ENCODE results near the gene PLCZ1. TPM values are rescaled to one million over a fixed set of nuclear protein-coding genes. Genes with fewer than 3 reads are reported as not detected.
"Not testable (repeated sequence)": the region's sequence is repeated elsewhere in the genome, so short reads cannot be mapped to it uniquely, and the experiment has no call there.

Gene PLCZ1, protein sequence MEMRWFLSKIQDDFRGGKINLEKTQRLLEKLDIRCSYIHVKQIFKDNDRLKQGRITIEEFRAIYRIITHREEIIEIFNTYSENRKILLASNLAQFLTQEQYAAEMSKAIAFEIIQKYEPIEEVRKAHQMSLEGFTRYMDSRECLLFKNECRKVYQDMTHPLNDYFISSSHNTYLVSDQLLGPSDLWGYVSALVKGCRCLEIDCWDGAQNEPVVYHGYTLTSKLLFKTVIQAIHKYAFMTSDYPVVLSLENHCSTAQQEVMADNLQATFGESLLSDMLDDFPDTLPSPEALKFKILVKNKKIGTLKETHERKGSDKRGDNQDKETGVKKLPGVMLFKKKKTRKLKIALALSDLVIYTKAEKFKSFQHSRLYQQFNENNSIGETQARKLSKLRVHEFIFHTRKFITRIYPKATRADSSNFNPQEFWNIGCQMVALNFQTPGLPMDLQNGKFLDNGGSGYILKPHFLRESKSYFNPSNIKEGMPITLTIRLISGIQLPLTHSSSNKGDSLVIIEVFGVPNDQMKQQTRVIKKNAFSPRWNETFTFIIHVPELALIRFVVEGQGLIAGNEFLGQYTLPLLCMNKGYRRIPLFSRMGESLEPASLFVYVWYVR
- total RNA-seq (under 1 TPM in 1 of 5 donors, not detected in 4; 0.73 TPM), polyA plus RNA-seq (not detected)
- long read RNA-seq, donor 1, result 0 reads
- long read RNA-seq, donor 2, result 0 reads
- long read RNA-seq, donor 3, partial matches to known transcripts, result 7 of 7 reads
- long read RNA-seq, donor 3, other reads (novel, unspliced or antisense), result 0 of 7 reads
- long read RNA-seq, donor 4, result 0 reads
- long read RNA-seq, donor 5, result 0 reads
- long read RNA-seq, donor 6, result 0 reads
- long read RNA-seq, donor 7, result 0 reads
- long read RNA-seq, donor 8, result 0 reads
- long read RNA-seq, donor 9, result 0 reads
- long read RNA-seq, donor 10, result 0 reads

DNA sequence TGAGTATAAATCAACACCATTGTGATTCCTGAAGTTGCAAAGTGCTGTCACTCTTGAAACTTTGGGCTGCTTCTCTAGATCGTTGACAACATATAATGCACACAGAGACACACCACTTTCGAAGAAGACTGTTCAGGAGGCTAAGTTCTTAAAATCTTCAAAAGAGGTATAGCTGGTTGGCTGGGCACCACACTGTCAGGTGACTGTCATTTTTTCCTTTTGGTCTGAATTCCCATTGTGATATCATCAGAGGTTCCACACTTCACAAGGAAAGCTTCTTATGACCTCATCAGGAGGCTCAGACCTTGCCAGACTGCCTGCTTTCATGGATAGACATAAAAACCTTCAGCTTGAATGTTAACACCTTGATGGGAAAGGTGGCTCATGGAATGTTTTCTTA lies at the start of gene PLCZ1, which contains the start of gene CAPZA3:
Gene PLCZ1, minus strand, starts transcription at position 194 of the 400 bp plus-strand sequence. CDS start 641 bp downstream, outside the sequence.
Gene CAPZA3, plus strand, starts transcription at position 301 of the 400 bp plus-strand sequence. CDS start 150 bp downstream, outside the sequence.
- intact Hi-C loops (cut with DNase I; ENCODE audit: low total_unique reads), result no loop called here
- no peaks in the 10 kb centered on the region for H3K36me3 ChIP-seq
- H3K27ac ChIP-seq, result no peak within 1 kb of the TSS
- H3K27me3 ChIP-seq, result no peaks in the 10 kb centered on the region
- H3K4me1 ChIP-seq, result no peaks in the 10 kb centered on the region
- no peak for TF ChIP-seq POLR2A (IDR thresholded peaks at IDR 0.05)
- no peak for TF ChIP-seq EP300 (IDR thresholded peaks at IDR 0.05)
- no peak for TF ChIP-seq POLR2AphosphoS5 (IDR thresholded peaks at IDR 0.05)
- TF ChIP-seq, protein P1, sequence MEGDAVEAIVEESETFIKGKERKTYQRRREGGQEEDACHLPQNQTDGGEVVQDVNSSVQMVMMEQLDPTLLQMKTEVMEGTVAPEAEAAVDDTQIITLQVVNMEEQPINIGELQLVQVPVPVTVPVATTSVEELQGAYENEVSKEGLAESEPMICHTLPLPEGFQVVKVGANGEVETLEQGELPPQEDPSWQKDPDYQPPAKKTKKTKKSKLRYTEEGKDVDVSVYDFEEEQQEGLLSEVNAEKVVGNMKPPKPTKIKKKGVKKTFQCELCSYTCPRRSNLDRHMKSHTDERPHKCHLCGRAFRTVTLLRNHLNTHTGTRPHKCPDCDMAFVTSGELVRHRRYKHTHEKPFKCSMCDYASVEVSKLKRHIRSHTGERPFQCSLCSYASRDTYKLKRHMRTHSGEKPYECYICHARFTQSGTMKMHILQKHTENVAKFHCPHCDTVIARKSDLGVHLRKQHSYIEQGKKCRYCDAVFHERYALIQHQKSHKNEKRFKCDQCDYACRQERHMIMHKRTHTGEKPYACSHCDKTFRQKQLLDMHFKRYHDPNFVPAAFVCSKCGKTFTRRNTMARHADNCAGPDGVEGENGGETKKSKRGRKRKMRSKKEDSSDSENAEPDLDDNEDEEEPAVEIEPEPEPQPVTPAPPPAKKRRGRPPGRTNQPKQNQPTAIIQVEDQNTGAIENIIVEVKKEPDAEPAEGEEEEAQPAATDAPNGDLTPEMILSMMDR (IDR thresholded peaks at IDR 0.05), result no peak
- no peak for DNase-seq
- H3K9me3 ChIP-seq, result peaks cover 4 to 21% (median 16%) of the 10 kb centered on the region in 4 donors
- WGBS, 5 donors, result 76 to 87% (median 80%) methylated on average over 2 of the region's 2 CpGs
- no peak within 1 kb of the TSS for H3K4me3 ChIP-seq

DNA sequence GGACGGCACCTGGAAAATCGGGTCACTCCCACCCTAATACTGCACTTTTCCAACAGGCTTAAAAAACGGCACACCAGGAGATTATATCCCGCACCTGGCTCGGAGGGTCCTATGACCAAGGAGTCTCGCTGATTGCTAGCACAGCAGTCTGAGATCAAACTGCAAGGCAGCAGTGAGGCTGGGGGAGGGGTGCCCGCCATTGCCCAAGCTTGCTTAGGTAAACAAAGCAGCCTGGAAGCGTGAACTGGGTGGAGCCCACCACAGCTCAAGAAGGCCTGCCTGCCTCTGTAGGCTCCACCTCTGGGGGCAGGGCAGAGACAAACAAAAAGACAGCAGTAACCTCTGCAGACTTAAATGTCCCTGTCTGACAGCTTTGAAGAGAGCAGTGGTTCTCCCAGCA lies 47.7 kb upstream of the PLCZ1 start:
- not testable (repeated sequence) for DNase-seq

DNA sequence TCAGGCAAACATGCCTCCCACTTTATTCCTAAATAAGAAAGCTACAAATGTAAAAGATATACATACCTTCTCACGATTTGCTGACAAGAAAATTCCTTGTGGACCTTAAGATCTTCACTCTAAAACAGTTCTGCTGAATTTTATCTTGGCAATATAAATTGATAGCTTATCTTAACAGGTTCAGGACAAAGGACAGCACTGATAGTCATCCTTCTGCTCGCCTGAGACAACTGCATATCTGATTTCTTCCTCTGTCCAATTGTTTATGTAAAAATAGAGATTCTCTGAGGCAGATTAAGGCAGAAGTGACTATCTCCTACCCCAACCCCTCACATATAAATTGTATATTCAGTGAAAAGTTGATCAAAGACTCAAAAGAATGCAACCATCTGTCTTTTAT lies 45.0 kb upstream of the PLCZ1 start:
- Histone ChIP-seq H3K4me3 (no peak overlapping the region), H3K27ac (no peak overlapping the region), H3K4me1 (no peaks in the 10 kb centered on the region), H3K9me3 (peaks cover 0 to 17% (median 9%) of the 10 kb centered on the region in 4 donors), H3K36me3 (no peaks in the 10 kb centered on the region), H3K27me3 (no peaks in the 10 kb centered on the region)
- intact Hi-C loops (cut with DNase I; ENCODE audit: low total_unique reads), result no loop called here
- 35 to 60% (median 49%) methylated on average over 2 of the region's 2 CpGs for whole genome bisulfite sequencing, 5 donors
- TF ChIP-seq POLR2A (IDR thresholded peaks at IDR 0.05) (no peak), POLR2AphosphoS5 (IDR thresholded peaks at IDR 0.05) (no peak), EP300 (IDR thresholded peaks at IDR 0.05) (no peak)
- TF ChIP-seq, protein P1 (IDR thresholded peaks at IDR 0.05), result no peak
- DNase-seq, result no peak

More for the DNA sequence above, 47.7 kb upstream of the PLCZ1 start:
- H3K4me3 ChIP-seq; H3K36me3 ChIP-seq; H3K27ac ChIP-seq; H3K4me1 ChIP-seq; H3K27me3 ChIP-seq; intact Hi-C loops (cut with DNase I; ENCODE audit: low total_unique reads): not testable (repeated sequence)
- peaks cover 0 to 13% (median 7%) of the 10 kb centered on the region in 4 donors for H3K9me3 ChIP-seq
- WGBS, 5 donors, result 89 to 96% (median 94%) methylated on average over 3 to 8 of the region's 8 CpGs

DNA sequence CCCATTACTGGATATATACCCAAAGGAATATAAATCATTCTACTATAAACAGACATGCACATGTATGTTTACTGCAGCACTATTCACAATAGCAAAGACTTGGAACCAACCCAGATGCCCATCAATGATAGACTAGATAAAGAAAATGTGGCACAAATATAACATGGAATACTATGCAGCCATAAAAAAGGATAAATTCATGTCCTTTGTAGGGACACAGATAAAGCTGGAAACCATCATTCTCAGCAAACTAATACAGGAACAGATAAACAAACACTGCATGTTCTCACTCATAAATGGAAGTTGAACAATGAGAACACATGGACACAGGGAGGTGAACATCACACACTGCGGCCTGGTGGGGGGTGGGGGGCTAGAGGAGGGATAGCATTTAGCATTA lies 28.7 kb upstream of the PLCZ1 start:
- 49 to 91% (median 84%) methylated on average over 1 of the region's 1 CpG for WGBS, 5 donors
- H3K27ac ChIP-seq; H3K27me3 ChIP-seq; H3K4me3 ChIP-seq; DNase-seq; H3K4me1 ChIP-seq; H3K36me3 ChIP-seq; intact Hi-C loops (cut with DNase I; ENCODE audit: low total_unique reads): not testable (repeated sequence)
- peaks cover 0 to 22% (median 13%) of the 10 kb centered on the region in 4 donors for H3K9me3 ChIP-seq

DNA sequence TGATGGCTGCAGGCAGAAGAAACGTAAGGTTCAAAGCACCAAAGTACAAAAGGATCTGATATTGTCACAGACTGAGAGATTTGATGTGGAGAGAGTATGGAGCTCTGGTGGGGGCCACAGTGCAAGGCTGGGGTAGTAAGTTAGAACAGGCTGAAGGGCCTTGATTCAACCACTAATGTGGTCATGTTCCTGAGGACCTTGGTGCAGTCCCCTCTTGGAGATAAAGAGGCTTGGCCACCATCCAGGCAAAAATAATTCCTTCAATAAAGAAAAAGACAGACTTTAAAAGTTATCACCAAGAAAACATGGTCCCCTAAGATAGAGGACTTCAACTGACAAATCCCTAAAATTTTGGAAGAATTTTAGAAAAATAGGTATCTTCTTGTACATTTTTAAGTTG lies 17.5 kb upstream of the PLCZ1 start:
- no peaks in the 10 kb centered on the region for H3K27me3 ChIP-seq
- intact Hi-C loops (cut with DNase I; ENCODE audit: low total_unique reads), result no loop called here

More for the DNA sequence above, 17.5 kb upstream of the PLCZ1 start:
- no peak for DNase-seq
- no peaks in the 10 kb centered on the region for H3K36me3 ChIP-seq
- no peaks in the 10 kb centered on the region for H3K9me3 ChIP-seq
- no peak for TF ChIP-seq POLR2A (IDR thresholded peaks at IDR 0.05)
- no peak for TF ChIP-seq EP300 (IDR thresholded peaks at IDR 0.05)
- TF ChIP-seq, protein P1 (IDR thresholded peaks at IDR 0.05), result no peak
- no peak for TF ChIP-seq POLR2AphosphoS5 (IDR thresholded peaks at IDR 0.05)
- H3K4me3 ChIP-seq, result no peak overlapping the region
- H3K27ac ChIP-seq, result no peak overlapping the region
- WGBS, 5 donors, result 70 to 91% (median 89%) methylated on average over 1 of the region's 1 CpG
- peaks cover 0 to 22% (median 14%) of the 10 kb centered on the region in 4 donors for H3K4me1 ChIP-seq

Measured in stomach (tissue), 19 donors.